HG03342 (cell line): ENCODE measurements around the gene DDX4.
A peak's percentile ranks its signal among the peaks of the same experiment; 100 is the strongest.
"Not testable (repeated sequence)": the region's sequence is repeated elsewhere in the genome, so short reads cannot be mapped to it uniquely, and the experiment has no call there.

ENCODE experiments used
- ATAC-seq: cut with Tn5 transposase; IDR thresholded peaks from one replicate; pipeline ENCODE4 v1.9.1; 2021; ENCODE audit warnings: mild to moderate bottlenecking, moderate library complexity; ENCODE audit not compliant: unreplicated experiment

The DDX4 gene

DNA sequence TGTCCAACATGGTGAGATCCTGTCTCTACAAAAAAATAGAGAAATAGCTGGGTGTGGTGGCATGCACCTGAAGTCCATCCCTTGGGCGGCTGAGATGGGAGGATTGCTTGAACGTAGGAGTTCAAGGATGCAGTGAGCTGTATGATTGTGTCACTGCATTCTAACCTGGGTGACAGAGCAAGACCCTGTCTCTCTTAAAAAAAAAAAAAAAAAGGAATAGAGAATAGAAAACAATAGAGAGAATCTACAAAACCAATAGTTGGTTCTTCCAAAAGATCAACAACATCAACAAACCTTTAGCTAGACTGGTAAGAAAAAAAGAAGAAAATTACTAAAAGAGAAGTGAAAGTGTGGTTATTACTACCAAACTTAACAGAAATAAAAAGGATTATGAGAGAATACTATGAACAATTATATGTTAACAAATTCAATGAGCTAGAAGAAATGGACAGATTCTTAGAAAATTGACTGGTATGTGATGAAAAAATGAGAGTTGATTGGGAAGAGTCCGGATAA, 17.6 kb upstream of the DDX4 start:
- ATAC-seq, result no peak

DNA sequence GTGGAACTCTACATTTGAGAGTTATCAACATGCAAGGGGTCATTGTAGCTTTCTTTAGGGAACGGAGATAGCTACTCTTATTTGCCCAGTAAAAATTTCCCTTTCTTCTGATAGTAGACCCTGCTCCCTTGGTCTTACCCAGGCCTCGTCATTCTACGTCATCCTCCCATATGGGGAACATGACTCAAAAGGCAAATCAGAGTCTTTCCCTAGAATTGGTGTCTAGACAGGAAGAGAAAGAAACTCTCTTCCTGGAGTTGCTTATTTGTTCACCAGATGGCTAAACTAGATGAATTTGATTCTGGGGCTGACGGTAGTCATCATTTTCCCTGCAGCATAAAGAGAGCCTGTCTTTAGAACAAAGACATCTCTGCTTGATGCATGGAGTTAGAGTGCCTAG, 13.6 kb upstream of the DDX4 start:
- no peak for ATAC-seq

DNA sequence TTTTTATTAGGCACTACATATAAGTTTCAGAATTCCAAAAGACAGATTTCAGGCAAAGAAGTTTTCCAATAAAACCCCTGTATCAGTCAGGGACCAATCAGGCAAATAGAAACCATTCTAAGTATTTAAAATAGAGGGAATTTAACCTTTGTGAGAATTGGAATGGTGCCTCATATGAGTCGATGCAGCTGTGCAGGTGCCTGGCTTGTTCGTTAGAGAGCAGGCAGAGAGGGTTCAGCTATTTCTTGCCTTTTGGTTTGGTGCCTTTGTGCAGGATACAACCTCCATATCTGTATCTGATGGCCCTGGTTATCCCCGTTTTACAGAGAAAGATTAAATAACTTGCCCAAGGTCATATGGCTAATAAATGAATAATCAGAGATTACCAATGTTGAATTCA, 6.0 kb upstream of the DDX4 start:
- ATAC-seq, result no peak

DNA sequence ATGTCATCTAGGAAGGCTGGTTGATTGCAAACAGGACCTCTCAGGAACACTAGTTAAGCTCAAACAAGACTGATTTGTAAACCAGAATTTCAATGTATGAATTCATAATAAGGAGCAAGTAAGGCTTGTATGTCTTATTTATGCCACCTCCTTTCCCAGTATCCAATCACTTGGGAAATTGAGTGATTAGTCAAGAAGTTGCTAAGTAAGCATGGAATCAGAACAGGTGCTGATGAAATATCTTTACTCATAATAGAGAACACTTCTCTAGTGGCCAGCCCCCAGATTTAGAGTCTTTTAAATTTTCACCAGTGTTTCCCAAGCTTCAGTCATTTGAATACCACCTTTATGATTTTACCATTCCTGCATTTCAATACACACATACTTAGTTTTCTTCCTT, 5.3 kb upstream of the DDX4 start:
- no peak for ATAC-seq

DNA sequence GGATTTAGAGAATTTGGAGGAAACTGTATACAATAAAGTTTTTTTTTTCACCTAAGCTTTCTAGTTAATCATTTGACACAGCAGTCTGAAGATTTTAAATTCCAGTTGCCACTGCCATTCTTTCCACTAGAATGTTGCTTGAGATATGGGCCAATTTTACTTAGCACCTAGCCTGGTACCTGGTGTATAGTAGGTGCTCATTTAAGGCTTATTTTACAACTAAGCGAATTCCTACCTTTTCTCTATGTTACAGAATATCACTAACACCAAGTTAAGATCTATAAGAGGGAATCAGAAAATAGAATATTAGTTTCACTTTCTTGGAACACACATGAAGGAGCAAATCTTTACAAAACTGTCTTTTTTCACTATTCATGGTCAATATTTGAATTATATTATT, 3.2 kb upstream of the DDX4 start:
- no peak for ATAC-seq

DNA sequence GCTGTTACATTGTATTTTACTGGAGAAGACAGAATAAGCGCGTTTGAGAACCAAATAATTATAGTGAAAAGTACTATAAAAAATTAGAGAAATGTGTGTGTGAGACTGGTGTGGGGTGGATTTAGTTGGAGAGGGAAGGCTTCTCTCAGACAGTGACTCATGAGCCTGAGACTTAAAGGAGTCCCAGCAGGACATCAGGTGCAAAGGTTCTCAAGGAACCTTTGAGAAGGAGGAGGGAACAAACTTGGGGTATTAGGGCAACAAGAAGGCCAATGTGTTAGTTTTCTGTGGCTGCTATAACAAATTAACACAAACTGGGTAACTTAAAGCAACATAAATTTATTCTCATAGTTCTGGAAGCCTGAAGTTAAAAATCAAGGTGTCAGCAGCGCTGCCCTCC, 4.9 kb downstream of the DDX4 start:
- no peak for ATAC-seq

DNA sequence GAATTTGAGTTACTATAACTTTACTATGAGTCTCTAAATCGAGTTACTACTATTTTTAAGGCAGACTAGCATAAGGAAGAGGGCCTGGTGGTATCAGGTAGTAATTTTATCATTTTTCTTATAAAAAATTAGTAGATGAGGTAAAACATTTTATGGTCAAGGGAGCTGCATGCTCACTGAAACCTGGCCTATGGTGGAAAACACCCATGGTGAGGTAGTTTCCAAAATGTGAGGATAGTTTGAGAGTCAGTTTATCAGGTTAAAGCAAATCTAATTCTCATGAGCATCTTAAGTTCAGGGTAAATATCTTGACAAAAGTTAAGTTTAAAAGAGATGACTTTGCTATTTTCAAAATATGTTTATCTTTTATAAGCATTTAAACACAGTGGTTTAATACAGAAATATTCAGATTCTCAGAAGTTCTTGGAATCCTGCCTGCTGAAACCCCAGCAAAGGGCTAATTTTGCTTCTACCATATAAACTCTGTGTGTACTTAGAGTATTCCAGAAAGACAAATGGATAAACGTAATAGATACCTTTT, 10.0 kb downstream of the DDX4 start:
- ATAC-seq, result no peak

DNA sequence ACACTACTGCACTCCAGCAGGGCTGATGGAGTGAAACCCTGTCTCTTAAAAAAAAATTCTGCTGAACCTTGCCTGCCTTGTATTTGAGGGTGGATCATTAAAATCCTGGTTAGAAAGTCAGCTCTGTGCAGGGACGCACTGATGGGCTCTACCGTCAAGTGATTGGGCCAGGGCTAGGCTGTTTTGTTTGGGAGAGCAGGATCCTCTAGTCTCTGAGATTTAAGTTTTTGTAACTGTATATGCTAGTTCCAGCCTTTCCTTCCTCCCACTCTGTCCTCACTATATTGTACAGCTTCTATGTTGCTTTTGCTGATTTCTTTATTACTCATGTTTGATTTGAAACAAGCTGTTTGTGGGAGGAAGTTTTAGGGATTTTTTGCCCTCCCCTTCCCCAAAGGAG, 11.5 kb downstream of the DDX4 start:
- no peak for ATAC-seq

DNA sequence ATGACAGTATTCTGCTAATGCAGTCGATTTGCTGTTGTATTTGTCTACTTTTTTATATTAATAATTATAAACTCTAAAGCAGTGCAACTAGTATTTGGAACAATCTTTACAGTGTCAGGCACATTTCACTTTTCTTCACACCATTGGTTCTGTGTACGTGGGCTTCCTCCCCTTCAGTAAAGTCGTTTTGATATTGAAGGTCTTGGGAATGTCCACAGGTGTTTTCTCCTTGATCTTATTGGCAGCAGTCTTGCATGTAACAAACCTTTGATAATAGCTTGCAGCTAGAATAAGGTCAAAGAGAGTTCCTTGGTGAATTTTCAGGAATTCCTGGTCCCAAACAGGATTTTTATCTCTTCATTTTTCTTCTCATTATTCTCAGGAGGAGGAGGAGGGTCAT, 12.2 kb downstream of the DDX4 start:
- ATAC-seq, result no peak

DNA sequence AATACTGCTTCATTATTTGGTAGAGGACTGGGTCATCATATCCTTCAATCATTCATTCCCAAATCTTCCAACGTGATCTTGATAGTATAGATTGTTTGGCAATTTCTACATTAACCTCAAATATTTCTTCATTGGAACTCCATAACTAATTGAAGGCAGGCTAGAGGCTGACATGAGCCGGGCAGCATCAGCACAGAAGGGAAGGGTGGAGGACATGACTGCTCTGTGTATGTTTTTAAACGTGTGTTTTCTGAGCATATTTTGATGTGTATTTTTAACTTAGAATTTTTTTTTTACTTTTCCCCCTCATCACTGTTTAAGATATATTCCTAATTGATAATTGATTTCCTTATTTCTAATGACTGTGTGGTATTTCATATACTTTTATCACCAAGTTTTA, 12.6 kb downstream of the DDX4 start:
- no peak for ATAC-seq

DNA sequence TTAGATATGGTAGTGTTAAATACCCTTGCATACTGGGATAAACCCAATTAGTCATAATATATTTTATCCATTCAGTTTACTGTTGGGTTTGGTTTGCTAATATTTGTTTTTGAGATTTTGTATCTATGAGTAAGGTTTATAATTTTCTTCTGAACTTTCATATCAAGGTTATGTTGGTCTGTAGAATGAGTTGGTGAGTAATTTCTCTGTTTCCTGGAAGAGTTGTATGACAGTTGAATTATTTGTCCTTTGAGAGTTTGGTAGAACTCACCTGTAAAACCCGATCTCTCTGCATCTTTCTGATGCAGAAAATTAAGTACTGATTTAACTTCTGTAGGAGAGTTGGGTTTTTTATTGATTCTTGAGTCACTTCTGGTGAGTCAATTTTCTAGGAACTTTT, 20.4 kb downstream of the DDX4 start:
- ATAC-seq, result no peak

DNA sequence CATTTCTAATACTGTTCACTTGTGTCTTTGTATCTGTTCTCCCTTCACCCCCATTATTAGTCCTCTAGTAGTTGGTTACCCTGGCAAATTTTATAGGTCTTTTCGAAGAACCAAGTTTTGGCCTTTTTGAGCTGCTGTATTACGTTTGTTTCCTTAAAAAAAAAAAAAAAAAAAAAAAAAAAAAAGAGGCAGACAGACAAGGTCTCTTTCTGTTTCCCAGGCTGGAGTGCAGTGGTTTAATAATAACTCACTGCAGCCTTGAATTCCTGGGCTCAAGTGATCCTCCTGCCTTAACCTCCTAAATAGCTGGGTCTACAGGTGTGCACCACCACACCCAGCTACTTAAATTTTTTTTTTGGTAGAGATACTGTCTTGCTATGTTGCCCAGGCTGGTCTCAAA, 20.9 kb downstream of the DDX4 start:
- ATAC-seq, result no peak

DNA sequence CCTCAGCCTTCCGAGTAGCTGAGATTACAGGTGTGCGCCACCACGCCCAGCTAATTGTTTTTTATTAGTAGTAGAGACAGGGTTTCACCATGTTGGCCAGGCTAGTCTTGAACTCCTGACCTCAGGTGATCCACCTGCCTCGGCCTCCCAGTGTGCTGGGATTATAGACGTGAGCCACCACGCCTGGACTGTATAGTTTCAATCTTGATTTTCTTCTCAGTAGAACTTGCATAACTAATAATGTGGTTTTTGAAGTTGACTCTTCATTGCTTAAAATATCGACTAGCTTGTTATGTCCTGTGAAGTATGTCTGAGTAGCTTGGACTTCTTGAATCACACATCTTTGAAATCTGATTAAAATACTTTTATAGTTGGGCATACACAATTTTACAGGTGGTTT, 23.9 kb downstream of the DDX4 start:
- not testable (repeated sequence) for ATAC-seq

DNA sequence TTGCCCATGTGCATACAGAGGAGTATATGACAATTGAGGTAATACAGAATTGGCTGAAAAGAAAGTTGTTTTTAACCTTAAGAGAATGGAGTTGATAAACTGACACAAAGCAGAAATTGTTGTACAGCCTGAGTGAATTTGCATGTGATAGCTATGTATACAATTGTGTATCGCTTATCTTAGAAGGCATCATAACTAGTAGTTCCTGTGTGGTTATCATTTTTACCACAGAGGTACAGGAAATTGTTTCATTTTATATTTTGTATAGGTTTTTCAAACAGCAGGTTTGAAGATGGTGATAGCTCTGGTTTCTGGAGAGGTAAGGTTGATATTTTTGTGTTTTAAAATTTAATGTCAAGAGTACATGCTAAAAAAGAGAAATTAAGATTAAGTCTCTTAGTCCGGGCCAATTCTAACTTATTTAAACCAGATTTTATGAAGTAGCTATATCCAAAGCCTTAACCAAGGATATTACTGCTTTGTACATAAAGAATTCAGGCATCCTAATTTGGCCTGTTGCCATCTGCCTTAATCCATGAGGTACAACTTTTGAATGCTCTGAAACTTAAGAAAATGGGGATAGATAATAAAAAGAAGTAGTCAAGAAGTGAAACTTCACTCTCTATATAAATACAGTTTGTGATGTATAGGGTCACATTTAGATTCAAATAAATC, 26.0 kb downstream of the DDX4 start:
- ATAC-seq, result no peak

DNA sequence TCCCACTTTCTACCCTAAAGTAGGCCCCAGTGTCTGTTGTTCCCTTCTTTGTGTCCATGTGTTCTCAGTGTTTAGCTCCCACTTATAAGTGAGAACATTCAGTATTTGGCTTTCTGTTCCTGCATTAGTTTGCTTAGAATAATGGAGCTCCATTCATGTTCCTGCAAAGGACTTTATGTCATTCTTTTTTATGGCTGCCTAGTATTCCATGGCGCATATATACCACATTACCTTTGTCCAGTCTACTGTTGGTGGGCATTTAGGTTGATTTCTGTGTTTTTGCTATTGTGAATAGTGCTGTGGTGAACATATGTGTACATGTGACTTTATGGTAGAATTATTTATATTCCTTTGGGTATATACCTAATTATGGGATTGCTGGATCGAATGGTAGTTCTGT, 30.4 kb downstream of the DDX4 start:
- no peak for ATAC-seq

DNA sequence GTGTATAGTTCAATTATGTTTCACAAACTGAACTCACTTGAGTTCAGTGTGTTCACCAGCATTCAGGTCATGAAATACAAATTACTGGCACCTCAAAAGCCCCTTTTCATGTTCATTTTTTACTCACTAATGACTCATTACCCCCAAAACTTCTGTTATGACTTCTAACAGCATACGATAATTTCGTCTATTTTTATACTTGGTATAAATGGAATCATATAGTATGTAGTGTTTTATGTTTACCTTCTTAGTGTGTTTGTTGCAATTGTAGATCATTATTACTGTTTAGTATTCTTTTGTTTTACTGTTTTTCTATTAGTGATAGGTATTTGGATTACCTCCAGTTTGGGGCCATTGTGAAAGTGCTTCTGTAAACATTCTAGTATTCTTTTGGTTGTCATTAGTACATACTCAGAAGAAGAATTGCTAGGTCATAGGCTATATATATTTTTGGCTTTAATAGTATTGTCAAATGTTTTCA, 33.4 kb downstream of the DDX4 start:
- ATAC-seq, result peak; percentile 74

DNA sequence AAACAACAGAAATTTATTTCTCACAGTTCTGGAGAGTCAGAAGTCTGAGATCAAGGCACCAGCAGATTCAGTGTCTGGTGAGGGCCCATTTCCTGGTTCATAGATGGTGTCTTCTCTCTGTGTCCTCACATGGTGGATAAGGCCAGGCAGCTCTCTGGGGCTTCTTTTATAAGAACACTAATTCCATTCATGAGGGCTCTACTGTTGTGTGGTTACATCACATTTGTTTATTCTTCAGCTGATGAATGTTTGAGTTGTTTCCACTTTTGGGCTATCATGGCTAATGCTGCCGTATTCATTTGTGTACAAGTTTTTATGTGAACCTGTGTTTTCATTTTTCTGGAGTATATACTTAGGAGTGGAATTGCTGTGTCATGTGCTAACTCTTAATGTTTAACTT, 35.2 kb downstream of the DDX4 start:
- no peak for ATAC-seq

DNA sequence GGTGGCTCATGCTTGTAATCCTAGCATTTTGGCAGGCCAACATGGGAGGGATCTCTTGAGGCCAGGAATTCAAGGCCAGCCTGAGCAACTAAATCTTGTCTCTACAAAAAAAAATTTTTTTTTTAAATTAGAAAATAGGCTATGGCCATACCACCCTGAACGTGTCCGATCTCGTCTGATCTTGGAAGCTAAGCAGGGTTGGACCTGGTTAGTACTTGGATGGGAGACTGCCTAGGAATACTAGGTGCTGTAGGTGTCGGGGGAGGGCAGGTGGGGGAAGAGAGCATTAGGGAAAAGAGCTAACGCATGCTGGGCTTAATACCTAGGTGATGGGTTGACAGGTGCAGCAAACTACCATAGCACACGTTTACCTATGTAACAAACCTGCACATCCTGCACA, 39.5 kb downstream of the DDX4 start:
- ATAC-seq, result no peak

DNA sequence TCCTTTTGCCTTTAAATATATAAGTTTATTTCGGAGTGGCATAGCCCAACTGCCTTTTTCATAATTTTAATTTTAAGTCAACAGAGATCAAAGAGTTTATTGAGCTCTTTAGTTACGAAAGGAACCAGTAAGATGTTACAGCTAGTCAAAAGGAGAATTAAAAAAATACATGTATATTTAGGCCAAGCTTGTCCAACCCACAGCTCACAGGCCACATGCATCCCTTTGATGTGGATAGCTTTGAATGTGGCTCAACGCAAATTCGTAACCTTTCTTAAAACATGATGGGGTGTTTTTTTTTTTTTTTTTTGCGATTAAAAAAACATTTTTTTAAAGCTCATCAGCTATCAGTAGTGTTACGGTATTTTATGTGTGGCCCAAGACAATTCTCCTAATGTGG, 63.1 kb downstream of the DDX4 start:
- ATAC-seq, result no peak

DNA sequence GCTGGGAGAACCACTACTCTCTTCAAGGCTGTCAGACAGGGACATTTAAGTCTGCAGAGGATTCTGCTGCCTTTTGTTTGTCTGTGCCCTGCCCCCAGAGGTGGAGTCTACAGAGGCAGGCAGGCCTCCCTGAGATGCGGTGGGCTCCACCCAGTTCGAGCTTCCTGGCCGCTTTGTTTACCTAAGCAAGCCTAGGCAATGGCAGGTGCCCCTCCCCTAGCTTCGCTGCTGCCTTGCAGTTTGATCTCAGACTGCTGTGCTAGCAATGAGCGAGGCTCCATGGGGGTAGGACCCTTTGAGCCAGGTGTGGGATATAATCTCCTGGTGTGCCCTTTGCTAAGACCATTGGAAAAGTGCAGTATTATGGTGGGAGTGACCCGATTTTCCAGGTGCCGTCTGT, 71.0 kb downstream of the DDX4 start:
- not testable (repeated sequence) for ATAC-seq

DNA sequence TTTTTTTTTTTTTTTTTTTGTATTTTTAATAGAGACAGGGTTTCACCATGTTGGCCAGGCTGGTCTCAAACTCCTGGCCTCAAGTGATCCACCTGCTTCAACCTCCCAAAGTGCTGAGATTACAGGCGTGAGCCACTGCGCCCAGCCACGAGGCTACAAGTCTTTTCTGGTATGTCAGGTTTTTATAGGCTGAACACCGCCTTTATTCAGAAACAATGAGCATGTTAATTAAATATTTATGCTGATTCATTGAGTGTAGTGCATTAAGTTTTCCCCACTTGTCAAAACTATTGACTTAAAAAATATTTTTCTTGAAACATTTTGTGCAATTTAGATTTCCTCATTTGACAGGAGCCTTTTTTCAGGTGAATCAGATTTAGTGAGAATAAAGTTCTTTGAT, 78.1 kb downstream of the DDX4 start:
- not testable (repeated sequence) for ATAC-seq

DNA sequence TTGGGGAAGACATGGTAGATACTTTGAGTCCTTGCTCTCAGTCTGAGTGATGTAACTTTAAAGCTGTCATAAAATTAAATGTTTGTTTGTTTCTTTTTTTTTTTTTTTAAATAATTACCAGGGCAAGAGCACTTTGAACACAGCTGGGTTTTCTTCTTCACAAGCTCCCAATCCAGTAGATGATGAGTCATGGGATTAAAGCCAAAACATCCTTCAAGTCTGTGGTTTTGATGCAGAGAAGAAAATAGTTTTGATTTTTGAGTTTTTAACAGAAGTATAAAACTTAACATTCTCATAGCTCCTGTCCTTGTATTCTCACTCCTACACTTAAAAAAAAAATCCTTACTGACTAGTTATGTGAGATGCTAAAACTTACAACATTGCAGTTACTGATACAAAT, 78.5 kb downstream of the DDX4 start:
- ATAC-seq, result no peak

DNA sequence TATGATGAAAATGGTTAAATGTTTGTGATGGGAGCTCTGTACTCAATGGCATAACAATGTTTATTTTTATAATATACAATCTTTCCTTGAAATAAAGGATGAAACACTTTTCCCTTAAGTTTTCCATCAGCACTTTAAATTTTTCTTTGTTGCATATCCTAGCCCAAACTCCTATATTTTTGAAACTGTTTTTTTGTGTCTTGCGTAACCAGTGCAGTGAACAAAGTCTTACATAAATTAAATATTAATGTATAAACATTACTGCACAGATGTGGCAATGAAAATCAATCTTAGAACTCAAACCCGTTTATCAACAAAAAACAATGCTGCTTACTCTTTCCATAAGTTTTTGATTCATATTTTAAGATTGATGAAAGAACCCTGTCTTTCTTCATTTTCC, 79.2 kb downstream of the DDX4 start:
- ATAC-seq, result no peak
